CD4-positive, alpha-beta T cell treated with Interleukin-15 for 1 hour (primary cell): ENCODE measurements around the gene CAMTA1.

ENCODE experiments used
- DNase-seq: peaks from one replicate; pipeline ENCODE4 v3.0.0-alpha.2; 2020

The CAMTA1 gene

GRCh38 chr1:7516341-7516740, 731.1 kb downstream of the CAMTA1 start:
- DNase-seq, result no peak

GRCh38 chr1:7516929-7517328, 731.7 kb downstream of the CAMTA1 start:
- no peak for DNase-seq

- DNase-seq, result no peak
Observed at GRCh38 chr1:7517611-7518330, 732.5 kb downstream of the CAMTA1 start.

- DNase-seq, result no peak
Observed at GRCh38 chr1:7518411-7518810, 733.2 kb downstream of the CAMTA1 start.

GRCh38 chr1:7519181-7519860, 734.1 kb downstream of the CAMTA1 start:
- DNase-seq, result no peak

- no peak for DNase-seq
Observed at GRCh38 chr1:7519861-7520395, 734.7 kb downstream of the CAMTA1 start.

GRCh38 chr1:7520496-7520895, 735.2 kb downstream of the CAMTA1 start:
- DNase-seq, result no peak

- DNase-seq, result no peak
Observed at GRCh38 chr1:7524341-7525337, 739.4 kb downstream of the CAMTA1 start.

GRCh38 chr1:7525338-7526063, 740.2 kb downstream of the CAMTA1 start:
- no peak for DNase-seq

GRCh38 chr1:7526196-7526866, 741.1 kb downstream of the CAMTA1 start:
- no peak for DNase-seq

GRCh38 chr1:7526867-7527732, 741.8 kb downstream of the CAMTA1 start:
- no peak for DNase-seq

- no peak for DNase-seq
Observed at GRCh38 chr1:7527733-7528045, 742.4 kb downstream of the CAMTA1 start.

- no peak for DNase-seq
Observed at GRCh38 chr1:7528386-7529198, 743.3 kb downstream of the CAMTA1 start.

- DNase-seq, result no peak
Observed at GRCh38 chr1:7529917-7530316, 744.7 kb downstream of the CAMTA1 start.

- no peak for DNase-seq
Observed at GRCh38 chr1:7531562-7532340, 746.5 kb downstream of the CAMTA1 start.

- DNase-seq, result no peak
Observed at GRCh38 chr1:7533006-7533405, 747.8 kb downstream of the CAMTA1 start.

GRCh38 chr1:7534061-7534825, 749.0 kb downstream of the CAMTA1 start:
- DNase-seq, result no peak

- DNase-seq, result no peak
Observed at GRCh38 chr1:7535016-7535415, 749.8 kb downstream of the CAMTA1 start.
